Measurements from ENCODE around the gene TCIRG1. TPM values are rescaled to one million over a fixed set of nuclear protein-coding genes. Genes with fewer than 3 reads are reported as not detected.
A peak's percentile ranks its signal among the peaks of the same experiment; 100 is the strongest.

The TCIRG1 gene
- total RNA-seq, 1 experiment from 2014 or later = 203 TPM

DNA sequence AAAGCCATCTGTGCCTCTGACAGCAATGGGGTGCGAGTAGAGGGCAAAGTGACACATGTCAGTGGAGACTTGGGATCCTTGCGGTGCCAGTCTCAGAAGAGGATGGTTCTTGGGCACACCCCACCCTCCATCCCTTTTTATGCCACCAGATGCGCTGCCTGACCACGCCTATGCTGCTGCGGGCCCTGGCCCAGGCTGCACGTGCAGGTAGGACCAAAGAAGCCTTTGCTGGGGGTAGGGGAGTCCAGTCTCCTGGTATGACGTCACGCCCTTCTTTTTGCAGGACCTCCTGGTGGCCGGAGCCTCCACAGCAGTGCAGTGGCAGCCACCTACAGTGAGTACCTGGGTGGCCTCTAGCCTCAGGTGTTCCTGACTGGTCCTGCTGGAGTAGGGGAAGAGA, 6.8 kb upstream of the TCIRG1 start:
- no peak overlapping the region for H2AFZ ChIP-seq (ENCODE audit: low read length)
- peaks cover 51% of the 10 kb centered on the region for H3K79me2 ChIP-seq (ENCODE audit: low read length)
- H3K36me3 ChIP-seq (ENCODE audit: low read depth, low read length) = peaks cover 11% of the 10 kb centered on the region
- H3F3A ChIP-seq (ENCODE audit: low read length, unreplicated experiment) = peaks cover 8% of the 10 kb centered on the region
- ATAC-seq (no peak), DNase-seq (no peak)
- H3K27me3 ChIP-seq (ENCODE audit: low read length) = no peaks in the 10 kb centered on the region
- no TSS peak for BruUV-seq (replicated peaks)
- no peaks in the 10 kb centered on the region for H3K9me3 ChIP-seq (ENCODE audit: low read length)
- ChIA-PET POLR2A (ENCODE audit: unreplicated experiment) (no interaction called here), CTCF (no interaction called here)
- intact Hi-C loops (cut with micrococcal nuclease) = no loop called here
- peak overlapping the region; percentile 96 for H3K4me2 ChIP-seq (ENCODE audit: low read length)
- no peak overlapping the region for H3K27ac ChIP-seq (ENCODE audit: low read length)
- peak overlapping the region; percentile 91; the same call in 1 of the 2 replicates for H3K4me3 ChIP-seq (ENCODE audit: low read length)
- TF ChIP-seq EZH2 (IDR thresholded peaks at IDR 0.05; ENCODE audit: low read length, unreplicated experiment) = no peak
- no peak for TF ChIP-seq EZH2phosphoT487 (IDR thresholded peaks at IDR 0.05; ENCODE audit: borderline replicate concordance, low read length)
- TF ChIP-seq, protein P1, sequence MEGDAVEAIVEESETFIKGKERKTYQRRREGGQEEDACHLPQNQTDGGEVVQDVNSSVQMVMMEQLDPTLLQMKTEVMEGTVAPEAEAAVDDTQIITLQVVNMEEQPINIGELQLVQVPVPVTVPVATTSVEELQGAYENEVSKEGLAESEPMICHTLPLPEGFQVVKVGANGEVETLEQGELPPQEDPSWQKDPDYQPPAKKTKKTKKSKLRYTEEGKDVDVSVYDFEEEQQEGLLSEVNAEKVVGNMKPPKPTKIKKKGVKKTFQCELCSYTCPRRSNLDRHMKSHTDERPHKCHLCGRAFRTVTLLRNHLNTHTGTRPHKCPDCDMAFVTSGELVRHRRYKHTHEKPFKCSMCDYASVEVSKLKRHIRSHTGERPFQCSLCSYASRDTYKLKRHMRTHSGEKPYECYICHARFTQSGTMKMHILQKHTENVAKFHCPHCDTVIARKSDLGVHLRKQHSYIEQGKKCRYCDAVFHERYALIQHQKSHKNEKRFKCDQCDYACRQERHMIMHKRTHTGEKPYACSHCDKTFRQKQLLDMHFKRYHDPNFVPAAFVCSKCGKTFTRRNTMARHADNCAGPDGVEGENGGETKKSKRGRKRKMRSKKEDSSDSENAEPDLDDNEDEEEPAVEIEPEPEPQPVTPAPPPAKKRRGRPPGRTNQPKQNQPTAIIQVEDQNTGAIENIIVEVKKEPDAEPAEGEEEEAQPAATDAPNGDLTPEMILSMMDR (conservative IDR thresholded peaks at IDR 0.05; ENCODE audit: low read depth, low read length) = no peak
- H3K9ac ChIP-seq (ENCODE audit: low read length) = peak overlapping the region; percentile 96
- no peaks in the 10 kb centered on the region for H3K9me2 ChIP-seq (replicated peaks; ENCODE audit: low read length)
- peaks cover 44% of the 10 kb centered on the region for H3K4me1 ChIP-seq (ENCODE audit: insufficient read depth, low read length)
- no peaks in the 10 kb centered on the region for H4K20me1 ChIP-seq (ENCODE audit: low read length)

DNA sequence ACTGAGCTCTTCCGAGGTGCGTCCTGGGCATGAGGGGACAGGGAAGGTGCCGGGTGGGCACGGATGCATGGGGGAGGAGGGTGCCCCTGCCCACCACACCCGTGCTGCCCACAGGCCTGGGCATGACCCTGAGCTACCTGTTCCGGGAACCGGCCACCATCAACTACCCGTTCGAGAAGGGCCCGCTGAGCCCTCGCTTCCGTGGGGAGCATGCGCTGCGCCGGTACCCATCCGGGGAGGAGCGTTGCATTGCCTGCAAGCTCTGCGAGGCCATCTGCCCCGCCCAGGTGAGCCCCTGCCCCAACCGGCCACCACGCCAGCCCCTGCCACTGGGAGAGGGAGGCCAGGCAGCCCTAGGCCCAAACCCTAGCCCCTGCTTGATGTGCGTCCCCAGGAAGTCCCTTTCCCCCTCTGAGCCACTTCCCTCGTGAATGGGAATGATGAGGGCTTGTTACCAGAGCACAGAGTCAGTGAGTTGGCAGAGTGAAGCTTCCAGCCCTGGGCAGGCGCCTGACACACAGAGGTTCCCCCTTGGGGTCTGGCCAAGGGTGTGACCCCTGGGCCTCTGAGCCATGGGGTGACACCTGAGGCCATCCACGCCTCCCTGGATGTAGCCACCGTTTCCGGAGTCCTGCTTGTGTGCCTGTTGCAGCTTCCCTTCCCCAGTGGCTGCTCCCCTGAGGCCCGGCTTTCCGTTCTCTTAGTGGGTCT, 5.7 kb upstream of the TCIRG1 start:
- H3K4me1 ChIP-seq (ENCODE audit: insufficient read depth, low read length) = peaks cover 35% of the 10 kb centered on the region

DNA sequence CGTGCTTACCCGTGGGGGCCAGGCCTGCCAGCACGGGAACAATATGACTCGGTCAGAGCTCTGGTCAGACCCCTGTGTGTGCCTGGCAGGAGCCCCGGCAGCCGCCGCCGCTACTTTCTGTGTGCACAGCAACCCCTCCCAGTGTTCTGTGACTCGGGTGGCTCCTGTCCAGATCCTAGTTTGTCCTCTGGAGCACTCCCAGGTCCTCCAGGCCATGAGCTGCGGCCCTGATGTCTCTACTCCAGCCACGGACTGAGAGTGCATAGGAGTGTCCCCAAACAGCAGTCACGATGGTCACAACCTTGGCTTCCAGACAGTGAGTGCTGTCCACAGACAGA, 5.1 kb upstream of the TCIRG1 start:
- Histone ChIP-seq H4K20me1 (ENCODE audit: low read length) (no peaks in the 10 kb centered on the region), H3K9me2 (replicated peaks; ENCODE audit: low read length) (no peaks in the 10 kb centered on the region), H3F3A (ENCODE audit: low read length, unreplicated experiment) (peaks cover 8% of the 10 kb centered on the region), H3K27me3 (ENCODE audit: low read length) (no peaks in the 10 kb centered on the region), H3K27ac (ENCODE audit: low read length) (no peak overlapping the region), H3K4me2 (ENCODE audit: low read length) (no peak overlapping the region), H3K9me3 (ENCODE audit: low read length) (no peaks in the 10 kb centered on the region), H3K36me3 (ENCODE audit: low read depth, low read length) (peaks cover 11% of the 10 kb centered on the region), H2AFZ (ENCODE audit: low read length) (no peak overlapping the region), H3K4me3 (ENCODE audit: low read length) (no peak overlapping the region), H3K4me1 (ENCODE audit: insufficient read depth, low read length) (peaks cover 35% of the 10 kb centered on the region), H3K9ac (ENCODE audit: low read length) (no peak overlapping the region), H3K79me2 (ENCODE audit: low read length) (peaks cover 48% of the 10 kb centered on the region)
- TF ChIP-seq EZH2phosphoT487 (IDR thresholded peaks at IDR 0.05; ENCODE audit: borderline replicate concordance, low read length) (no peak), EZH2 (IDR thresholded peaks at IDR 0.05; ENCODE audit: low read length, unreplicated experiment) (no peak)
- TF ChIP-seq, protein P1 (conservative IDR thresholded peaks at IDR 0.05; ENCODE audit: low read depth, low read length) = no peak
- CTCF ChIA-PET = no interaction called here
- intact Hi-C loops (cut with micrococcal nuclease) = no loop called here
- ATAC-seq (no peak), DNase-seq (no peak)
- POLR2A ChIA-PET (ENCODE audit: unreplicated experiment) = no interaction called here
- BruUV-seq (replicated peaks) = no TSS peak

More for the DNA sequence above, 5.7 kb upstream of the TCIRG1 start:
- H3K27ac ChIP-seq (ENCODE audit: low read length) = no peak overlapping the region
- no peak overlapping the region for H3K9ac ChIP-seq (ENCODE audit: low read length)
- TF ChIP-seq EZH2phosphoT487 (IDR thresholded peaks at IDR 0.05; ENCODE audit: borderline replicate concordance, low read length) = no peak
- TF ChIP-seq EZH2 (IDR thresholded peaks at IDR 0.05; ENCODE audit: low read length, unreplicated experiment) = no peak
- TF ChIP-seq, protein P1 (conservative IDR thresholded peaks at IDR 0.05; ENCODE audit: low read depth, low read length) = no peak
- ATAC-seq = no peak
- H3F3A ChIP-seq (ENCODE audit: low read length, unreplicated experiment) = peaks cover 8% of the 10 kb centered on the region
- no peaks in the 10 kb centered on the region for H4K20me1 ChIP-seq (ENCODE audit: low read length)
- no TSS peak for BruUV-seq (replicated peaks)
- H3K4me2 ChIP-seq (ENCODE audit: low read length) = no peak overlapping the region
- no peaks in the 10 kb centered on the region for H3K9me3 ChIP-seq (ENCODE audit: low read length)
- POLR2A ChIA-PET (ENCODE audit: unreplicated experiment) = no interaction called here
- no peak overlapping the region for H3K4me3 ChIP-seq (ENCODE audit: low read length)
- no peaks in the 10 kb centered on the region for H3K9me2 ChIP-seq (replicated peaks; ENCODE audit: low read length)
- intact Hi-C loops (cut with micrococcal nuclease) = no loop called here
- CTCF ChIA-PET = no interaction called here
- H3K79me2 ChIP-seq (ENCODE audit: low read length) = peaks cover 44% of the 10 kb centered on the region
- no peak for DNase-seq
- H3K36me3 ChIP-seq (ENCODE audit: low read depth, low read length) = peaks cover 11% of the 10 kb centered on the region
- H2AFZ ChIP-seq (ENCODE audit: low read length) = no peak overlapping the region
- no peaks in the 10 kb centered on the region for H3K27me3 ChIP-seq (ENCODE audit: low read length)

Measured in PC-3 (cell line).